Cerebellar nuclear complex (tissue), 1 donor: ENCODE measurements around the gene ADAMTS12.
"Not testable (repeated sequence)": the region's sequence is repeated elsewhere in the genome, so short reads cannot be mapped to it uniquely, and the experiment has no call there.

ENCODE experiments used
- DNase-seq, 2 experiments: peaks; one replicate each; lab custom pipeline; 2025; lab: John Stamatoyannopoulos, UW

ADAMTS12 gene, protein sequence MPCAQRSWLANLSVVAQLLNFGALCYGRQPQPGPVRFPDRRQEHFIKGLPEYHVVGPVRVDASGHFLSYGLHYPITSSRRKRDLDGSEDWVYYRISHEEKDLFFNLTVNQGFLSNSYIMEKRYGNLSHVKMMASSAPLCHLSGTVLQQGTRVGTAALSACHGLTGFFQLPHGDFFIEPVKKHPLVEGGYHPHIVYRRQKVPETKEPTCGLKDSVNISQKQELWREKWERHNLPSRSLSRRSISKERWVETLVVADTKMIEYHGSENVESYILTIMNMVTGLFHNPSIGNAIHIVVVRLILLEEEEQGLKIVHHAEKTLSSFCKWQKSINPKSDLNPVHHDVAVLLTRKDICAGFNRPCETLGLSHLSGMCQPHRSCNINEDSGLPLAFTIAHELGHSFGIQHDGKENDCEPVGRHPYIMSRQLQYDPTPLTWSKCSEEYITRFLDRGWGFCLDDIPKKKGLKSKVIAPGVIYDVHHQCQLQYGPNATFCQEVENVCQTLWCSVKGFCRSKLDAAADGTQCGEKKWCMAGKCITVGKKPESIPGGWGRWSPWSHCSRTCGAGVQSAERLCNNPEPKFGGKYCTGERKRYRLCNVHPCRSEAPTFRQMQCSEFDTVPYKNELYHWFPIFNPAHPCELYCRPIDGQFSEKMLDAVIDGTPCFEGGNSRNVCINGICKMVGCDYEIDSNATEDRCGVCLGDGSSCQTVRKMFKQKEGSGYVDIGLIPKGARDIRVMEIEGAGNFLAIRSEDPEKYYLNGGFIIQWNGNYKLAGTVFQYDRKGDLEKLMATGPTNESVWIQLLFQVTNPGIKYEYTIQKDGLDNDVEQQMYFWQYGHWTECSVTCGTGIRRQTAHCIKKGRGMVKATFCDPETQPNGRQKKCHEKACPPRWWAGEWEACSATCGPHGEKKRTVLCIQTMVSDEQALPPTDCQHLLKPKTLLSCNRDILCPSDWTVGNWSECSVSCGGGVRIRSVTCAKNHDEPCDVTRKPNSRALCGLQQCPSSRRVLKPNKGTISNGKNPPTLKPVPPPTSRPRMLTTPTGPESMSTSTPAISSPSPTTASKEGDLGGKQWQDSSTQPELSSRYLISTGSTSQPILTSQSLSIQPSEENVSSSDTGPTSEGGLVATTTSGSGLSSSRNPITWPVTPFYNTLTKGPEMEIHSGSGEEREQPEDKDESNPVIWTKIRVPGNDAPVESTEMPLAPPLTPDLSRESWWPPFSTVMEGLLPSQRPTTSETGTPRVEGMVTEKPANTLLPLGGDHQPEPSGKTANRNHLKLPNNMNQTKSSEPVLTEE (N-terminal part only)

DNA sequence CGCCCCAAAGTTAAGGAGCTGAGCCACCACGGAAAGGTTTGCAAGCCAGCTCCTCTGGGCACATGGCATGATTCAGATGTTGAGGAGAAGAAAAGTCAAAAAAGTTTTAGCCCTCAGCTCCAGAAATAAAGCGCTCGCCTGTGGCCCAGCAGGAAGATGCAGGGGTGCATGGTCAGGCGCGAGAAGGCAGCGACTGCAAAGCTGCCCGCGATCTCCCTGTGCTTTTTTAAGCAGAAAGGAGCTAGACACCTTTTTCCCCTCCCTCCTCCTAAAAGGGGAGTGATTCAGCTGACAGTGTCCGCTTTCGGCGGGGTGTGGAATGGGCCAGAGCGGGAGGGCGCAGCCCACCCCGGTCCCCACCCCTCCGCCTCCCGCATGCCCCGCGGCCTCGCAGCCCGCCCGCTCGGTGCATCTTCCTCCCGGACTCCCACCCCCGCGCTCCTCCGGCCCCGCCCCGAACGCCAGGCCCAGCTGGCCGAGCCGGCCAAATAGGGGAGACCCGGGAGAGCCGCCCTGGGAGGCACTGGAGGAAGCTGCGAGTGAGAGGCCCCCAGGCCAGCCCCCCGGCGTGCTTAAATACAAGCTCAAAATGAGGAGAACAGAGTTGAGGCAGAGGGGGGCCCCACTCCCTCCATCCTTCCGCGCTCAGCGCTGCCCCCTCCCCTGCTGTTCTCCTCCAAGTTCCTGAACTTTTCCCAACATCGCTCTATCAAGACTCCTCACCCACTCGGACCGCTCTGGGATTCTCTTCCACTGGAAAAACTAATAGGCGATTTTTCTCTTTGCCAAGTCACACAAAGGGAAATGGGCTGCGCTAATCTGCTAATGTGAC, at the start of gene ADAMTS12:
Gene ADAMTS12 (minus strand): TSS at position 203 of the 832 bp plus-strand sequence. CDS start 134 bp downstream, at position 69.
- no peak for DNase-seq

DNA sequence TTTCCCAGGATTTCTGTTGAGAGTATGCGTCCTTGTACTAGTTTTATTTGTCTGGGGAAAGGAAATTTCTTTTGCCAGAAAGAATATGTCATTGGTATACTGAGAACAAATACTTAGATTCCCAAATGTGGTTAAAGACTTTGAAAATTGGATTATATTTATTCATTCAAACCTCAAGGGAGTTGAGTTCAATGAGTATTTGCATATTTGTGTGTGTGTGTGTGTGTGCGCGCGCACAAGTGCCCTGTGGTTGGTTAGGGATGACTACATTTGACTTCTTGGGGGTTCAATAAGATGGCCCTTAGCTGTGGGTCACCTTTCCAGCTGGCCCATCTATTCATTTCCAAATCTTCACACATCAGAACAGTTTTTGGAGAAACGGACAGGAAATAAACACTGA, 49.3 kb upstream of the ADAMTS12 start:
- no peak for DNase-seq

DNA sequence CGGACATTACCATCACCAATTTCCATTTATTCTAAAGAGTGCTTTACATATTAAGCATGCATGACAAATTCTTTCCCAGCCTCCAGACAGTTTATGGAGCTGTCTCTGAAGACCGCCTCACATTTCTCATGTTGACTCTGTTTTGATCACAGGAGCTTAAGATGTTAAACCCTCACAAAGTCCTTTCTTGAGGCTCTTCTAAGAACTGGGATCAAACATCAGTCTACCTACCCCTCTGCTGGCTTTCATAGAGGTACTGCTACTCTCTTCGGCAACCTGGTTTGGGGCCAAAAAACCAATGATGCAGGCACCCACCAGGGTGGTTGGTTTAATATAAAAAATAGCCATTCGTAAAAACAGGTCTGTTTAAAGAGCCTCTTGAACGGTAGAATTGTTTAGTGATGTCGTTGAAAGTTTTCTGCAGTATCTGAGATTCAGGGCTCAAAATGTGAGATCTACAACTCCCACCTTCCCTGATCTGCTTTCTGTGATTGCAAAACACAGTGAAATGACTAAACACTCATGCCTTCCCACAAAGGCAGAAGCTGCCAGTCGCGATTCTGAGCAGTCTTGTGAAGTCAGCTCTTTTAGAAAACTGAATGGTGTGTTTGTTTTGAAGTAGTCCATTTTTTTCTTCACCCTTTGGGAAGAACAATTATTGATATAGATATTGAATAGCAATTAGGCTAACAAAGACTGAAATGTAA, 47.9 kb upstream of the ADAMTS12 start:
- DNase-seq, result no peak

DNA sequence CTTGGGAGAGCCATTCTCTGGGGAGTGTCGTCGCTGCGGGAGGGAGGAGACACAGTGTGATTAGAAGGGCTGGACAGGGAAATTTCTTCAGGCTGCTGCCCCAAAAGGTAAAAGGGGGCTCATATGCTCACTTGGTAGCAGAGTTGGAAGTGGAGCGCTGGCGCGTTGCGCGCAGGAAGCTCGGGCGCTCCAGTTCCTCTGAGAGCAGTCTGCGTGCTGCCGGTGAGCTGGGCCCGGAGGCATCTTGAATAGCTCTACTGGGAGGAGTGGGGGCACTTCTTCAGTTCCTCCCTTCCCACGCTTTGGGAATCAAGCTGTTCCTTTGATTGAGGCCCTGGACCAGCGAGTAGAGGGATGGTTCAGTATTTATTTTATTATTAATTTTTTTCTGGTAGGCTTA, 47.1 kb upstream of the ADAMTS12 start:
- no peak for DNase-seq

DNA sequence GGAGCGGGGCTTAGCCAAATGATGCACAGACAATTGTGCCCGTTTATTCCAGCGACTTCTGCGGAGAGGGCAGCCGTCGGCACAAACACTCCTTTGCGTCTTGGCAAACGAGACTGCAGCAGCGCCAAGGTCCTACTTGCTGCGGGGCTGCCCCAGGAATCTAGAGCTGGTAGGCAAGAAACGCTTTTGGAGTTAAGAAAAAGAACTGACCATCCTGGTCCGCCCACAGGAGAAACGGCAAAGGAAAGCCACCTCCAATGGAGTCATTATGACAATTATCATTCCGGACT, 46.7 kb upstream of the ADAMTS12 start:
- DNase-seq, result no peak

DNA sequence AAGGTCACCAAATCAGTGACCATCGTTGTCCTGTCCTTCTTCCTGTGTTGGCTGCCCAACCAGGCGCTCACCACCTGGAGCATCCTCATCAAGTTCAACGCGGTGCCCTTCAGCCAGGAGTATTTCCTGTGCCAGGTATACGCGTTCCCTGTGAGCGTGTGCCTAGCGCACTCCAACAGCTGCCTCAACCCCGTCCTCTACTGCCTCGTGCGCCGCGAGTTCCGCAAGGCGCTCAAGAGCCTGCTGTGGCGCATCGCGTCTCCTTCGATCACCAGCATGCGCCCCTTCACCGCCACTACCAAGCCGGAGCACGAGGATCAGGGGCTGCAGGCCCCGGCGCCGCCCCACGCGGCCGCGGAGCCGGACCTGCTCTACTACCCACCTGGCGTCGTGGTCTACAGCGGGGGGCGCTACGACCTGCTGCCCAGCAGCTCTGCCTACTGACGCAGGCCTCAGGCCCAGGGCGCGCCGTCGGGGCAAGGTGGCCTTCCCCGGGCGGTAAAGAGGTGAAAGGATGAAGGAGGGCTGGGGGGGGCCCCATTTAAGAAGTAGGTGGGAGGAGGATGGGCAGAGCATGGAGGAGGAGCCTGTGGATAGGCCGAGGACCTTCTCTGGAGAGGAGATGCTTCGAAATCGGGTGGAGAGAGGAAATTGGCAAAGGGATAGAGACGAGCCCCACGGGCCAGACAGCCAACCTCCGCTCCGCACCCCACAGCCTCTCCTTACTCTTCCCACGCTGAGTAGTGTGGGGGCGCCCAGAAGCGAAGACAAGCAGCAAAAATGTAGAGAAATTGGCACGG, 46.1 kb upstream of the ADAMTS12 start:
- DNase-seq, result no peak

DNA sequence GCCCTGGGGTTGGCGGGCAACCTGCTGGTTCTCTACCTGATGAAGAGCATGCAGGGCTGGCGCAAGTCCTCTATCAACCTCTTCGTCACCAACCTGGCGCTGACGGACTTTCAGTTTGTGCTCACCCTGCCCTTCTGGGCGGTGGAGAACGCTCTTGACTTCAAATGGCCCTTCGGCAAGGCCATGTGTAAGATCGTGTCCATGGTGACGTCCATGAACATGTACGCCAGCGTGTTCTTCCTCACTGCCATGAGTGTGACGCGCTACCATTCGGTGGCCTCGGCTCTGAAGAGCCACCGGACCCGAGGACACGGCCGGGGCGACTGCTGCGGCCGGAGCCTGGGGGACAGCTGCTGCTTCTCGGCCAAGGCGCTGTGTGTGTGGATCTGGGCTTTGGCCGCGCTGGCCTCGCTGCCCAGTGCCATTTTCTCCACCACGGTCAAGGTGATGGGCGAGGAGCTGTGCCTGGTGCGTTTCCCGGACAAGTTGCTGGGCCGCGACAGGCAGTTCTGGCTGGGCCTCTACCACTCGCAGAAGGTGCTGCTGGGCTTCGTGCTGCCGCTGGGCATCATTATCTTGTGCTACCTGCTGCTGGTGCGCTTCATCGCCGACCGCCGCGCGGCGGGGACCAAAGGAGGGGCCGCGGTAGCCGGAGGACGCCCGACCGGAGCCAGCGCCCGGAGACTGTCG, 45.4 kb upstream of the ADAMTS12 start:
- no peak for DNase-seq

DNA sequence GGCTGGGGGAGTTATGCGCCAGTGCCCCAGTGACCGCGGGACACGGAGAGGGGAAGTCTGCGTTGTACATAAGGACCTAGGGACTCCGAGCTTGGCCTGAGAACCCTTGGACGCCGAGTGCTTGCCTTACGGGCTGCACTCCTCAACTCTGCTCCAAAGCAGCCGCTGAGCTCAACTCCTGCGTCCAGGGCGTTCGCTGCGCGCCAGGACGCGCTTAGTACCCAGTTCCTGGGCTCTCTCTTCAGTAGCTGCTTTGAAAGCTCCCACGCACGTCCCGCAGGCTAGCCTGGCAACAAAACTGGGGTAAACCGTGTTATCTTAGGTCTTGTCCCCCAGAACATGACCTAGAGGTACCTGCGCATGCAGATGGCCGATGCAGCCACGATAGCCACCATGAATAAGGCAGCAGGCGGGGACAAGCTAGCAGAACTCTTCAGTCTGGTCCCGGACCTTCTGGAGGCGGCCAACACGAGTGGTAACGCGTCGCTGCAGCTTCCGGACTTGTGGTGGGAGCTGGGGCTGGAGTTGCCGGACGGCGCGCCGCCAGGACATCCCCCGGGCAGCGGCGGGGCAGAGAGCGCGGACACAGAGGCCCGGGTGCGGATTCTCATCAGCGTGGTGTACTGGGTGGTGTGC, 44.7 kb upstream of the ADAMTS12 start, which contains the start of gene RXFP3:
Gene RXFP3 (plus strand): TSS at position 6 of the 636 bp plus-strand sequence. CDS start 355 bp downstream, at position 361.
- no peak for DNase-seq

DNA sequence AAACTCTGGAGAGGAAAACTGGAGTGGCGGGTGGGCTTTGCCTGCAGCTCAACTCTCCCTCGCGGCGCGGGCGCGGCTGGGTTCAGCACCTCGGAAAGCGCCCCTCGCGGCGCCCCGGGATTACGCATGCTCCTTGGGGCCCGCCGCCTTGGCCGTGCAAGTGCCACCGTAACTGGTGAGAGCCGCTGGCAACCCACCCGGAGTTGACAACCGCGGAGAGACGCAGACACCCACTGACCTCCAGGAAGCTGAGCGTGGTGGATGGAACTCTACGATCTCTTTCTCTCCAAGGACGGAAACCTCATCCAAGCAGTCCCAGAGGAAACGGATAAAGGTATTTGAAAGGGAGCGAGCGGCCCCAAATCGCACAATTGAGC, 44.2 kb upstream of the ADAMTS12 start:
- DNase-seq, result no peak

DNA sequence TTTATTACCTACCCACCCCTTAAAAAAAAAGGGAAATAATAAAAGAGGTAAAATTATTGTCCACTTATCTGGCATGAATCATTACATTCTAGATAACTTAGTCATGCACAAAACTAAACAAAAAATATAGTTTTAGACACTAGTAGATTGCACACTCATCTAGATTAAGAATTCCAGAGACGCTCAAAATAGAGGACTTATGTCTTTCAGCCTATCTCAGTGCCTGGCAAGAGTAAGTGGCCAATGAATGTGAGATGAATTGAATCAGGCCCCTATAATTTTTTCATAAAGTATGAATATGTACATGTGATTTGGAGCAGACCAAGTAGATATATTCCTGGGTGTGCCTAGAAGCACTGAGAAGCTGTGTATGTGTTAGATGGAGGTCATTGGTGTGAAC, 42.4 kb upstream of the ADAMTS12 start:
- no peak for DNase-seq

DNA sequence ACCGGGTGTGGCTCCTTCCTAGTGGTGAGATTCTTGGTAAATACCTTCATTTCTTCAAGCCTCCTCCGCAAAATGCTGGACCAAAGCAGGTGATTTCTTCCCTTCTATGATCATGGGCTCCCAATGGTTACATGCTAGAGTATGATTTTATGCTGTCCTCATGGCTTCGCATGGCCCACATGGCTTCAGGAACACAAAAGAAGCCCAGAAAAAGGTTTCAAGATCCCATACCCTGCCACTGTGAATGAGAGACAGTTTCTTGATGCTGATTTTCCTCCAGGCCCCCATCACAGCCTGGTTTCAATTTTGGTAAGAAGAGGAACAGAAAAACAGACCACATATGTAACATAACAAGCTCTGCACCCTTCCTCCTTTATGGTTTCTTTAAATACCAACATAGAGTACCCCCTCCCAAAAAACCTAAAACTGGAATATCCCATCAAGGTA, 42.0 kb upstream of the ADAMTS12 start:
- no peak for DNase-seq

DNA sequence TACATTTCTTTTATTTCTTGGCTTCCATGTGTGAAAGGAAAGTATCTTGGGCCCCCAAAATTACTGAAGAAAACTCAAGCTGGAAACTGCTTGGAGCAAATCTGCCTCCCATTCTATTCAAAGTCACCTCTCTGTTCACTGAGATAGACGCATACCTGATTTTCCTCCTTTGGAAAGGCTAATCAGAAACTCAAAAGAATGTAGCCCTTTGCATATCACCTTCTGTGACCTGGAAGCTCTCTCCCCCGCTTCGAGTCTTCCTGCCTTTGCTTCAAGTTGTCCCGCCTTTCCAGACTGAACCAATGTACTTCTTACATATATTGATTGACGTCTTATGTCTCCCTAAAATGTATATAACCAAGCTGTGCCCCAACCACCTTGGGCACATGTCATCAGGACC, 39.3 kb upstream of the ADAMTS12 start:
- DNase-seq, result no peak

DNA sequence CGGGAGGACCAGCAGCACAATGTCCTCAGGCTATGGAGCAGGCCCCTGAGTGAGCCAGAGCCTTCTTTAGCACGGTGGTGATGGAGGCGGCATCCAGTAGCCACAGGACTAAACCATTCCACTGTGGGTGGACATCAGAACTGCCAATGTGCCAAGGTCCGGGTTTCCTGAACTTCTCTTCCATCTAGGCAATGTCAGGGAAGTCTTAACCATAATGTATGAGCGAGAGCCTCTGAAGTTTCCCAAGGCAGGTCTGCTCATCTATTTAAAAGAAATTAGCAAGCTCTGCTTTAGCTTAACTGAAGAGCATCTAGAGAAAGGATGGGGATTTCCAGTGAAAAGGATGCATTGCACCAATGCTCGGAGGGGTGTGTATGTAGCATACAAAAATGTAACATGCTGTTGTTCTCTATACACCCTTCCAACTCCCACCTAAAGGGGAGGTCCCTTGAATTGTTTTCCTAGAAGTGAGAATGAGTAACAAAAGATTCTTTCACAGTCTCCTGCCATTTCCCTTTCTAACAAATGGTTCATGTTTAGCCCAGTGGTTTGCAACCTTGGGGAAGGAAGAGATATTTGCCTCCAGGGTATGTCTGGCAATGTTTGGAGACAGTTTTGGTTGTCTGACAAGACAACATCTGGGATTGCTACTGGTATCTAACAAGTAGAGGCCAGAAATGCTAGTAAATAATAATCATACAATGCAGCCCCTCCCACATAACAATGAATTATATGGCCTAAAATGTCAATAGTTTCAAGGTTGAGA, 38.3 kb upstream of the ADAMTS12 start:
- no peak for DNase-seq

DNA sequence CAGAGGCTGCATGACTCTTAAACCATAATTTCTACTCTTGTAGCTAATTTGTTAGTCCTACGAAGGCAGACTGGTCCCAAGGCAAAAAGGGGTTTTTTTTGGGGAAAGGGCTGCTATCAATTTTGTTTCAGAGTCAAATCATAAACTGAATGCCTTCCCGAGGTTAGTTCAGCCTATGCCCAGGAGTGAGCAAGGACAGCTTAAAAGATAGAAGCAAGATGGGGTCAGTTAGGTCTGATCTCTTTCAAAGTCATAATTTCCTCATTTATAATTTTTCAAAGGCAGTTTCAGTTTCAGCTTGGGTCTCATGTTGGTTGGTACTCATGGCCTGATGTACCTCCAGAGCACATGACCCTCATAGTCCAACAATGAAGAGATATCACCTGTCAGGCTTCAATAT, 36.5 kb upstream of the ADAMTS12 start:
- DNase-seq, result no peak

DNA sequence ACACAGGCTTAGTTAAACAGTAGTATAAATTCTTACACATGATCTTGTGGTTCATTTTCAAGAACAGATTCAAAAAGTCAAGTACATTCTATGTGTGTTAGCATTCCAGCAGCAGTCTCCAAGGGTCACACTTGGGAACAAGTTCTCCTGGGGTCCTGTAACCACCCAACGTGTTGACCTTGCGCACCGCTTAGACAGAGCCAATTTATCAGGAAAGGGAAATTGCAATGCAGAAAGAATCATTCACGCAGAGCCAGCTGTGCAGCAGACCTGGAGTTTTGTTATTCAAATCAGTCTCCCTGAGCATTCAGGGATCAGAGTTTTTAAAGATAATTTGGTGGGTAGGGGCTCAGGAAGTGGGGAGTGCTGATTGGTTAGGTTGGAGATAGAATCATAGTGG, 35.9 kb upstream of the ADAMTS12 start:
- no peak for DNase-seq

DNA sequence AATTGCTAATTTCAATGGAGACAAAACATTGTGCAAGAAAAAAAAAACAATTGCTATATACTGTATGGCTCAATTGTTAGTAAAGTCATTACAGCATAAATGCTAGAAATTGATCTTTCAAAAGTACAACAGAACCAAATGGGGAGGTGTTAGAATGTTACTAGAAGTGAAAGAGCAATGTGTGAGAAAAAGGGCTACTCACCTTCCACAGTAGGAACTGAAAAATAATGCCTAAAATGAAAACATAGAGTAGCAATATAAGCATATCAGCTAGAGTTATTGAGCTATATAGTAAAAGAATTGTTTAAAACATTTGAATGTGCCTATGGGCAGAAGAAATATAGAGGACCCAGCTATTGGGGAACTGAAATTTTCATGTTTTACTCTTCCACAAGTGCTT, 33.5 kb upstream of the ADAMTS12 start:
- DNase-seq, result no peak

DNA sequence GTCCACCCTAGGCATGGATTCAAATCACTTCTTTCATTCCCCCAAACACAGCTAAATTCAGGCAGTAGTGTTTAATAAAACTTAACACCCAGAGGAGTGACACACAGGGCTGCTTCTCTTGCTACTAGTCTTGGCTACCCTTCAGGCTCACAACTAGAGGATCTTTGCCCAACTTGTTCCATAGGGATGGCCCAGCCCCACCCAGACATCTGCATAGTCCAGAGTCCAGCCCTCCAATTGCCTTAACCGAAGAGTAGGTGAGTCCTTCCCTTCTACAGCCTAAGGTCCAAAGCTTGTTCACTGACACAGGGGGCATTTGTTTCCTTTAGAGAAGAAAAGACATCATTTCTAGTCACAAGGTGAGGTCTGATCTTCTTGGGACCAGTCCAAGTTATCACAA, 29.2 kb upstream of the ADAMTS12 start:
- DNase-seq, result no peak

DNA sequence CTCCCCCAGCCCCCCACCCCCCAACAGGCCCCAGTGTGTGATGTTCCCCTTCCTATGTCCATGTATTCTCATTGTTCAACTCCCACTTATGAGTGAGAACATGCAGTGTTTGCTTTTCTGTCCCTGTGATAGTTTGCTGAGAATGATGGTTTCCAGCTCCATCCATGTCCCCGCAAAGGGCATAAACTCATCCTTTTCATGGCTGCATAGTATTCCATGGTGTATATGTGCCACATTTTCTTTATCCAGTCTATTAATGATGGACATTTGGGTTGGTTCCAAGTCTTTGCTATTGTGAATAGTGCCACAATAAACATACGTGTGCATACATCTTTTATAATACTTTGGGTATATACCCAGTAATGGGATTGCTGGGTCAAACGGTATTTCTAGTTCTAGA, 23.1 kb upstream of the ADAMTS12 start:
- DNase-seq, result not testable (repeated sequence)
